WTC11 (cell line): ENCODE results near the gene PMFBP1. TPM values are rescaled to one million over a fixed set of nuclear protein-coding genes. Genes with fewer than 3 reads are reported as not detected.

ENCODE experiments used
- ATAC-seq: fragments of 200-7000 bp; cut with Tn5 transposase; 2 replicates; pipeline ENCODE4 v1.10.0; 2021; ENCODE audit warnings: mild to moderate bottlenecking, moderate library complexity
- CTCF ChIA-PET: fragments of 300-600 bp; sonication (Branson Sonifier 250); formaldehyde crosslinking; loops from one replicate; lab custom pipeline; 2021; ENCODE audit warnings: antibody characterized with exemption; lab: Charles Lee
- POLR2A ChIA-PET: fragments of 350-600 bp; sonication (Branson Sonifier 250); formaldehyde crosslinking; loops from one replicate; lab custom pipeline; 2021; ENCODE audit warnings: antibody characterized with exemption; lab: Charles Lee
- DNase-seq: peaks from one replicate; pipeline ENCODE4 v3.0.0; 2021; ENCODE audit warnings: low spot score
- H3K27ac Mint-ChIP-seq: 2 replicates; pipeline ENCODE4 v1.8.0; 2021; ENCODE audit warnings: mixed read lengths
- H3K27me3 Mint-ChIP-seq: 2 replicates; pipeline ENCODE4 v1.8.0; 2021; ENCODE audit warnings: low read depth, mild to moderate bottlenecking, moderate library complexity, mixed read lengths
- H3K36me3 Mint-ChIP-seq: 2 replicates; pipeline ENCODE4 v1.8.0; 2021; ENCODE audit warnings: mixed read lengths
- H3K4me1 Mint-ChIP-seq: 2 replicates; pipeline ENCODE4 v1.8.0; 2022; ENCODE audit warnings: mixed read lengths
- H3K4me3 Mint-ChIP-seq: 2 replicates; pipeline ENCODE4 v1.8.0; 2021; ENCODE audit warnings: mild to moderate bottlenecking, moderate library complexity, mixed read lengths
- H3K9me3 Mint-ChIP-seq: 2 replicates; pipeline ENCODE4 v1.8.0; 2021; ENCODE audit warnings: mixed read lengths
- AFF4 ChIP-seq: sonication (generic); formaldehyde crosslinking; IDR thresholded peaks from 2 replicates; pipeline ENCODE4 v1.8.1; 2023; ENCODE audit warnings: mild to moderate bottlenecking, missing genetic modification reagents, borderline replicate concordance
- ARID4B ChIP-seq: sonication (generic); formaldehyde crosslinking; IDR thresholded peaks from 2 replicates; pipeline ENCODE4 v1.8.0; 2023; ENCODE audit warnings: missing genetic modification reagents, mild to moderate bottlenecking, borderline replicate concordance
- ATF1 ChIP-seq: sonication (generic); formaldehyde crosslinking; IDR thresholded peaks from 2 replicates; pipeline ENCODE4 v1.8.1; 2023; ENCODE audit warnings: mild to moderate bottlenecking, moderate library complexity, missing genetic modification reagents
- ATF3 ChIP-seq: sonication (generic); formaldehyde crosslinking; conservative IDR thresholded peaks from 2 replicates; pipeline ENCODE4 v1.8.1; 2022; ENCODE audit warnings: mild to moderate bottlenecking, missing genetic modification reagents
- ATF6 ChIP-seq: sonication (generic); formaldehyde crosslinking; IDR thresholded peaks from 2 replicates; pipeline ENCODE4 v1.8.1; 2023; ENCODE audit warnings: mild to moderate bottlenecking, missing genetic modification reagents
- ELF4 ChIP-seq: sonication (generic); formaldehyde crosslinking; IDR thresholded peaks from 2 replicates; pipeline ENCODE4 v1.8.1; 2022; ENCODE audit warnings: low read depth, mild to moderate bottlenecking, moderate library complexity, missing genetic modification reagents
- EMX1 ChIP-seq: fragments of 250-450 bp; sonication (Bioruptor Pico); IDR thresholded peaks from 2 replicates; pipeline ENCODE4 v1.8.0; 2021; ENCODE audit warnings: mild to moderate bottlenecking
- FOXP4 ChIP-seq: sonication (generic); formaldehyde crosslinking; IDR thresholded peaks from 2 replicates; pipeline ENCODE4 v1.8.0; 2022; ENCODE audit warnings: mild to moderate bottlenecking, missing genetic modification reagents
- NFATC4 ChIP-seq: fragments of 250-450 bp; sonication (Bioruptor Pico); IDR thresholded peaks from 2 replicates; pipeline ENCODE4 v1.9.0; 2021; ENCODE audit warnings: mild to moderate bottlenecking
- NR1H2 ChIP-seq: sonication (generic); formaldehyde crosslinking; IDR thresholded peaks from 2 replicates; pipeline ENCODE4 v1.9.0; 2021; ENCODE audit warnings: mild to moderate bottlenecking, moderate library complexity, missing genetic modification reagents
- PREB ChIP-seq: sonication (generic); formaldehyde crosslinking; IDR thresholded peaks from 2 replicates; pipeline ENCODE4 v1.8.1; 2022; ENCODE audit warnings: mild to moderate bottlenecking, missing genetic modification reagents, moderate library complexity, borderline replicate concordance
- PRRX2 ChIP-seq: fragments of 250-450 bp; sonication (Bioruptor Pico); IDR thresholded peaks from 2 replicates; pipeline ENCODE4 v1.8.0; 2021; ENCODE audit warnings: mild to moderate bottlenecking
- RELA ChIP-seq: sonication (generic); formaldehyde crosslinking; IDR thresholded peaks from 2 replicates; pipeline ENCODE4 v1.8.1; 2022; ENCODE audit warnings: missing genetic modification reagents, mild to moderate bottlenecking, borderline replicate concordance
- SP1 ChIP-seq: sonication (generic); formaldehyde crosslinking; conservative IDR thresholded peaks from 2 replicates; pipeline ENCODE4 v1.8.1; 2022; ENCODE audit warnings: missing genetic modification reagents
- TEAD1 ChIP-seq: sonication (generic); formaldehyde crosslinking; IDR thresholded peaks from 2 replicates; pipeline ENCODE4 v1.8.0; 2022; ENCODE audit warnings: mild to moderate bottlenecking, missing genetic modification reagents
- USF1 ChIP-seq: sonication (generic); formaldehyde crosslinking; IDR thresholded peaks from 2 replicates; pipeline ENCODE4 v1.8.0; 2022; ENCODE audit warnings: mild to moderate bottlenecking, missing genetic modification reagents
- ZMAT4 ChIP-seq: fragments of 250-450 bp; sonication (Bioruptor Pico); IDR thresholded peaks from 2 replicates; pipeline ENCODE4 v1.9.0; 2021; ENCODE audit warnings: mild to moderate bottlenecking
- ZNF263 ChIP-seq: sonication (generic); formaldehyde crosslinking; IDR thresholded peaks from 2 replicates; pipeline ENCODE4 v1.8.1; 2022; ENCODE audit warnings: low read depth, mild to moderate bottlenecking, moderate library complexity, missing genetic modification reagents
- total RNA-seq: library from RNA; stranded (reverse); gene quantifications from 3 replicates; pipeline ENCODE4 v1.2.3, GENCODE V29; 2021

Gene PMFBP1
- total RNA-seq, 1 experiment from 2014 or later = 1.9 TPM

GRCh38 chr16:72109300-72109699 lies 62.7 kb downstream of the PMFBP1 start (continued):
- TF ChIP-seq ARID4B (no peak), PRRX2 (no peak), NFATC4 (CRISPR knock-in tag) (no peak)

GRCh38 chr16:72108353-72109102 lies 63.4 kb downstream of the PMFBP1 start:
- no peaks in the 10 kb centered on the region for H3K4me1 Mint-ChIP-seq
- TF ChIP-seq ATF6 (CRISPR knock-in tag) (no peak), FOXP4 (CRISPR knock-in tag) (no peak), ZMAT4 (CRISPR knock-in tag) (no peak), TEAD1 (CRISPR knock-in tag) (no peak)
- H3K9me3 Mint-ChIP-seq = no peaks in the 10 kb centered on the region
- no peak overlapping the region for H3K27ac Mint-ChIP-seq
- CTCF ChIA-PET = no interaction called here
- H3K36me3 Mint-ChIP-seq = peaks cover 81% of the 10 kb centered on the region
- POLR2A ChIA-PET = no interaction called here
- H3K27me3 Mint-ChIP-seq = no peaks in the 10 kb centered on the region; the same call in 1 of the 2 replicates
- no peak for ATAC-seq
- no peak overlapping the region for H3K4me3 Mint-ChIP-seq
- no peak for DNase-seq

- ChIA-PET CTCF (no interaction called here), POLR2A (no interaction called here)
- H3K27me3 Mint-ChIP-seq = no peaks in the 10 kb centered on the region; the same call in 1 of the 2 replicates
- DNase-seq (no peak), ATAC-seq (no peak)
- no peak overlapping the region for H3K27ac Mint-ChIP-seq
- peaks cover 91% of the 10 kb centered on the region for H3K36me3 Mint-ChIP-seq
- H3K4me1 Mint-ChIP-seq = no peaks in the 10 kb centered on the region
- TF ChIP-seq AFF4 (CRISPR knock-in tag) = no peak
- TF ChIP-seq NFATC4 (CRISPR knock-in tag) = no peak
- no peak for TF ChIP-seq ATF1 (CRISPR knock-in tag)
- TF ChIP-seq RELA (CRISPR knock-in tag) = no peak
- TF ChIP-seq EMX1 (CRISPR knock-in tag) = no peak
- no peak for TF ChIP-seq ZNF263 (CRISPR knock-in tag)
- no peak for TF ChIP-seq USF1
- no peak for TF ChIP-seq ATF3 (CRISPR knock-in tag)
- no peak for TF ChIP-seq NR1H2 (CRISPR knock-in tag)
- no peak for TF ChIP-seq SP1 (CRISPR knock-in tag)
- no peak for TF ChIP-seq PREB (CRISPR knock-in tag)
- TF ChIP-seq ELF4 (CRISPR knock-in tag) = no peak
- no peaks in the 10 kb centered on the region for H3K9me3 Mint-ChIP-seq
- H3K4me3 Mint-ChIP-seq = no peak overlapping the region
Measured at GRCh38 chr16:72107371-72107770, 64.6 kb downstream of the PMFBP1 start.
